ENCODE data around the gene TM9SF1. TPM values are rescaled to one million over a fixed set of nuclear protein-coding genes. Genes with fewer than 3 reads are reported as not detected.

TM9SF1 gene
- total and polyA plus RNA-seq, 9 of the 15 experiments (the other 6 are each of a cell fraction or from before 2014, with no cell fraction given), result 5.3 to 20.3 (median 11.8) TPM

GRCh38 chr14:24146978-24147760 is 48.1 kb downstream of the TM9SF1 start, which contains the start of gene RNF31 (continued):
- TF ChIP-seq BHLHE40 (IDR thresholded peaks at IDR 0.05; ENCODE audit: low read length) (no peak), BRD4 (IDR thresholded peaks at IDR 0.05) (no peak), ILF3 (IDR thresholded peaks at IDR 0.05; ENCODE audit: borderline replicate concordance) (no peak), ZNF551 (CRISPR knock-in tag; IDR thresholded peaks at IDR 0.05) (no peak), ZNF224 (CRISPR knock-in tag; IDR thresholded peaks at IDR 0.05) (no peak)

DNA sequence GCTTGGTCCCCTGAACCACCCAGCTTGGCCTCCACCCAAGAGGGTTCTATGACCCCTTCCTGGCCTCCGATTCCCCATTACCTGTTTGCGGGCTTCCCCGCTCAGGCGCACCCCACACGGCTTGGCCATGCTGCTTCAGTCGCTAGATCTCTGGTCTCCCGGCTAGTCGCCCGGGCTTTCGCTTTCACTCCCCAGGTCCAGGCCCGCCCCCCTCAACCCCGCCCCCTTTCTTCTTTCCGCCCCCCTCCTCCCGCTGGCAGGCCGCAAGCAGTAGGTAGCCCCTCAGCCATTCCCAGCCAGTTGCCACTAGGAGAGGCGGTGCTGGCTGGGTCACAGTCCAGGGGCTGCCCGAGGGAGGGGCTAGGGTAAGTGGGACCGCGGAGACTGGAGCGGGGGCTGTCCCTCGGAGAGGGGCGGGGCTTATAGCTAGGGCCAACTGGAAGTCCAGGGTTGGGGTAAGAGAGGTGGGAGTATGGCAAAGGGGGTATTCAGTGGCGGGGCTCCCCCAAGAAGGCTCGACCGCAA is 48.7 kb downstream of the TM9SF1 start, which contains the start of gene PSME2:
Gene PSME2 (minus strand): TSS at position 158 of the 525 bp plus-strand sequence. CDS start 29 bp downstream, at position 129.
- Histone ChIP-seq H4K20me1 (replicated peaks; ENCODE audit: control insufficient read depth, insufficient read depth, low read length) (no peaks in the 10 kb centered on the region), H3K4me3 (peak within 1 kb of the TSS; percentile 98), H3K27me3 (ENCODE audit: control insufficient read depth in 2 of 2, insufficient read depth in 2 of 2, low read length in 2 of 2) (no peaks in the 10 kb centered on the region), H3K4me2 (ENCODE audit: insufficient read depth, low read length) (peak within 1 kb of the TSS; percentile 98), H3K9ac (ENCODE audit: insufficient read depth in 1 of 2, low read depth in 2 of 2, low read length in 2 of 2) (peak within 1 kb of the TSS; percentile 81 to 97), H2AFZ (ENCODE audit: low read depth, low read length) (peak within 1 kb of the TSS; percentile 84), H3K79me2 (ENCODE audit: control insufficient read depth, insufficient read depth, low read length) (peaks cover 39% of the 10 kb centered on the region), H3K27ac (ENCODE audit: extremely low read depth, low read depth, low read length) (peak within 1 kb of the TSS; percentile 72), H3K4me1 (replicated peaks in 1 of 2; ENCODE audit: control insufficient read depth in 2 of 2, insufficient read depth in 2 of 2, low read length in 2 of 2) (peaks cover 33 to 46% of the 10 kb centered on the region in 2 experiments; a peak in 4 of 5 replicates), H3K36me3 (ENCODE audit: control insufficient read depth, insufficient read depth, low read length) (peaks cover 55% of the 10 kb centered on the region; the same call in 2 of the 3 replicates), H3K9me3 (replicated peaks; ENCODE audit: control insufficient read depth, insufficient read depth, low read depth, low read length) (no peaks in the 10 kb centered on the region), H3K9me1 (ENCODE audit: control insufficient read depth, insufficient read depth, low read length) (peaks cover 5% of the 10 kb centered on the region)
- WGBS (ENCODE audit: insufficient coverage, low coverage, missing lambda C conversion rate), result 0% methylated on average over 6 of the region's 25 CpGs
- intact Hi-C loops (cut with micrococcal nuclease), result loop anchor here (2.0 to 10.0 kb wide), 2 partner anchors 32 to 52 kb away; partner anchors contain the start of genes DCAF11, NRL and PCK2
- DNase-seq (ENCODE audit: extremely low read depth in 1 of 4, low spot score in 3 of 4) (peak; percentile 85 to 95 (median 91)), FAIRE-seq (peak; percentile 81), ATAC-seq (peak; percentile 88)
- no TSS peak for BruUV-seq (replicated peaks)
- POLR2A ChIA-PET, result interaction anchor here (0.6 to 2.2 kb wide), 12 partner anchors 9 to 377 kb away, joined by 3 to 6 read pairs (median 4); partner anchors contain the start of genes DCAF11, IRF9, NRL and TINF2
- in situ Hi-C loops (cut with MboI), result no loop called here
- CTCF ChIA-PET (ENCODE audit: low intra/inter-chr PET ratio), result no interaction called here
- TF ChIP-seq, protein P1, sequence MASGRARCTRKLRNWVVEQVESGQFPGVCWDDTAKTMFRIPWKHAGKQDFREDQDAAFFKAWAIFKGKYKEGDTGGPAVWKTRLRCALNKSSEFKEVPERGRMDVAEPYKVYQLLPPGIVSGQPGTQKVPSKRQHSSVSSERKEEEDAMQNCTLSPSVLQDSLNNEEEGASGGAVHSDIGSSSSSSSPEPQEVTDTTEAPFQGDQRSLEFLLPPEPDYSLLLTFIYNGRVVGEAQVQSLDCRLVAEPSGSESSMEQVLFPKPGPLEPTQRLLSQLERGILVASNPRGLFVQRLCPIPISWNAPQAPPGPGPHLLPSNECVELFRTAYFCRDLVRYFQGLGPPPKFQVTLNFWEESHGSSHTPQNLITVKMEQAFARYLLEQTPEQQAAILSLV (tag; IDR thresholded peaks at IDR 0.05), result no peak
- TF ChIP-seq ZSCAN32 (CRISPR knock-in tag; IDR thresholded peaks at IDR 0.05) (no peak), SRSF7 (optimal IDR thresholded peaks at IDR 0.05; ENCODE audit: low read depth, low read length) (no peak), ZNF511 (CRISPR knock-in tag; IDR thresholded peaks at IDR 0.05) (no peak), MAZ (CRISPR knock-in tag; conservative IDR thresholded peaks at IDR 0.05 in 1 of 2, IDR thresholded peaks at IDR 0.05 in 1 of 2) (peak; percentile 52 to 84; a peak in 2 of 4 replicates), SAFB (IDR thresholded peaks at IDR 0.05; ENCODE audit: borderline replicate concordance, low read depth, low read length) (no peak), SAP30 (IDR thresholded peaks at IDR 0.05; ENCODE audit: borderline replicate concordance, insufficient read depth, low read depth, low read length, poor library complexity, severe bottlenecking) (peak; percentile 66), PYGO2 (tag; IDR thresholded peaks at IDR 0.05) (no peak), HEY1 (CRISPR knock-in tag; IDR thresholded peaks at IDR 0.05; ENCODE audit: borderline replicate concordance) (no peak), EGR1 (conservative IDR thresholded peaks at IDR 0.05) (peak; percentile 25; the same call in 1 of the 2 replicates), RFX1 (IDR thresholded peaks at IDR 0.05) (no peak)
- TF ChIP-seq, protein P2, sequence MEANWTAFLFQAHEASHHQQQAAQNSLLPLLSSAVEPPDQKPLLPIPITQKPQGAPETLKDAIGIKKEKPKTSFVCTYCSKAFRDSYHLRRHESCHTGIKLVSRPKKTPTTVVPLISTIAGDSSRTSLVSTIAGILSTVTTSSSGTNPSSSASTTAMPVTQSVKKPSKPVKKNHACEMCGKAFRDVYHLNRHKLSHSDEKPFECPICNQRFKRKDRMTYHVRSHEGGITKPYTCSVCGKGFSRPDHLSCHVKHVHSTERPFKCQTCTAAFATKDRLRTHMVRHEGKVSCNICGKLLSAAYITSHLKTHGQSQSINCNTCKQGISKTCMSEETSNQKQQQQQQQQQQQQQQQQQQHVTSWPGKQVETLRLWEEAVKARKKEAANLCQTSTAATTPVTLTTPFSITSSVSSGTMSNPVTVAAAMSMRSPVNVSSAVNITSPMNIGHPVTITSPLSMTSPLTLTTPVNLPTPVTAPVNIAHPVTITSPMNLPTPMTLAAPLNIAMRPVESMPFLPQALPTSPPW (CRISPR knock-in tag; IDR thresholded peaks at IDR 0.05), result peak; percentile 87
